ENCODE results near the gene SF3B3.

GRCh38 chr16:70475054-70475871 is 48.4 kb upstream of the SF3B3 start:
- no peak for TF ChIP-seq EP300 (IDR thresholded peaks at IDR 0.05)
- no peak for TF ChIP-seq POLR2A (IDR thresholded peaks at IDR 0.05)
- no peak for TF ChIP-seq CTCF (IDR thresholded peaks at IDR 0.05)
- no peak for TF ChIP-seq POLR2AphosphoS5 (IDR thresholded peaks at IDR 0.05)

All from suprapubic skin (tissue), 4 donors.